Osteocyte (in vitro differentiated cells): ENCODE data around the gene TSPAN10. TPM values are rescaled to one million over a fixed set of nuclear protein-coding genes. Genes with fewer than 3 reads are reported as not detected.

Experiments used
- DNase-seq: peaks from one replicate; pipeline ENCODE4 v3.0.0; 2021; ENCODE audit warnings: mixed read lengths; ENCODE audit not compliant: unreplicated experiment; ENCODE audit errors: extremely low spot score
- H3K27ac Mint-ChIP-seq: one replicate; pipeline ENCODE4 v1.8.0; 2021; ENCODE audit warnings: mild to moderate bottlenecking, mixed read lengths; ENCODE audit not compliant: unreplicated experiment
- H3K27me3 Mint-ChIP-seq: one replicate; pipeline ENCODE4 v1.8.0; 2021; ENCODE audit warnings: mixed read lengths; ENCODE audit not compliant: unreplicated experiment
- H3K36me3 Mint-ChIP-seq: one replicate; pipeline ENCODE4 v1.8.0; 2021; ENCODE audit warnings: mixed read lengths; ENCODE audit not compliant: unreplicated experiment
- H3K4me1 Mint-ChIP-seq: one replicate; pipeline ENCODE4 v1.8.0; 2021; ENCODE audit warnings: mixed read lengths; ENCODE audit not compliant: unreplicated experiment
- H3K4me3 Mint-ChIP-seq: one replicate; pipeline ENCODE4 v1.8.0; 2021; ENCODE audit warnings: mild to moderate bottlenecking, moderate library complexity, mixed read lengths; ENCODE audit not compliant: unreplicated experiment
- H3K9me3 Mint-ChIP-seq: one replicate; pipeline ENCODE4 v1.8.0; 2021; ENCODE audit warnings: mixed read lengths; ENCODE audit not compliant: unreplicated experiment
- total RNA-seq: library from RNA; stranded (reverse); gene quantifications from 2 replicates; pipeline ENCODE4 v1.2.1, GENCODE V29; 2021
- TF ChIP-seq, protein P1 (sequence below): fragments of 200-600 bp; sonication (generic); IDR thresholded peaks from 2 replicates; pipeline ENCODE4 v1.5.0; 2021; ENCODE audit warnings: antibody characterized with exemption, mild to moderate bottlenecking, moderate library complexity

Gene TSPAN10
- total RNA-seq, 1 donor from 2014 or later: 1.6 TPM

- H3K4me1 Mint-ChIP-seq: peaks cover 6% of the 10 kb centered on the region
- no peaks in the 10 kb centered on the region for H3K36me3 Mint-ChIP-seq
- DNase-seq: no peak
- H3K27ac Mint-ChIP-seq: no peak overlapping the region
- H3K9me3 Mint-ChIP-seq: no peaks in the 10 kb centered on the region
- H3K27me3 Mint-ChIP-seq: no peaks in the 10 kb centered on the region
- TF ChIP-seq, protein P1, sequence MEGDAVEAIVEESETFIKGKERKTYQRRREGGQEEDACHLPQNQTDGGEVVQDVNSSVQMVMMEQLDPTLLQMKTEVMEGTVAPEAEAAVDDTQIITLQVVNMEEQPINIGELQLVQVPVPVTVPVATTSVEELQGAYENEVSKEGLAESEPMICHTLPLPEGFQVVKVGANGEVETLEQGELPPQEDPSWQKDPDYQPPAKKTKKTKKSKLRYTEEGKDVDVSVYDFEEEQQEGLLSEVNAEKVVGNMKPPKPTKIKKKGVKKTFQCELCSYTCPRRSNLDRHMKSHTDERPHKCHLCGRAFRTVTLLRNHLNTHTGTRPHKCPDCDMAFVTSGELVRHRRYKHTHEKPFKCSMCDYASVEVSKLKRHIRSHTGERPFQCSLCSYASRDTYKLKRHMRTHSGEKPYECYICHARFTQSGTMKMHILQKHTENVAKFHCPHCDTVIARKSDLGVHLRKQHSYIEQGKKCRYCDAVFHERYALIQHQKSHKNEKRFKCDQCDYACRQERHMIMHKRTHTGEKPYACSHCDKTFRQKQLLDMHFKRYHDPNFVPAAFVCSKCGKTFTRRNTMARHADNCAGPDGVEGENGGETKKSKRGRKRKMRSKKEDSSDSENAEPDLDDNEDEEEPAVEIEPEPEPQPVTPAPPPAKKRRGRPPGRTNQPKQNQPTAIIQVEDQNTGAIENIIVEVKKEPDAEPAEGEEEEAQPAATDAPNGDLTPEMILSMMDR: no peak
- H3K4me3 Mint-ChIP-seq: no peak overlapping the region
Measured at GRCh38 chr17:81647640-81648012, 10.6 kb downstream of the TSPAN10 start.

GRCh38 chr17:81648013-81648706 lies 11.2 kb downstream of the TSPAN10 start:
- TF ChIP-seq, protein P1: no peak
- H3K27ac Mint-ChIP-seq: no peak overlapping the region
- peaks cover 9% of the 10 kb centered on the region for H3K4me1 Mint-ChIP-seq
- H3K9me3 Mint-ChIP-seq: no peaks in the 10 kb centered on the region
- DNase-seq: no peak
- no peaks in the 10 kb centered on the region for H3K27me3 Mint-ChIP-seq
- H3K36me3 Mint-ChIP-seq: no peaks in the 10 kb centered on the region
- H3K4me3 Mint-ChIP-seq: no peak overlapping the region

GRCh38 chr17:81648707-81649085 lies 11.7 kb downstream of the TSPAN10 start:
- TF ChIP-seq, protein P1: no peak
- DNase-seq: no peak
- H3K36me3 Mint-ChIP-seq: no peaks in the 10 kb centered on the region
- H3K27ac Mint-ChIP-seq: no peak overlapping the region
- no peaks in the 10 kb centered on the region for H3K9me3 Mint-ChIP-seq
- H3K4me3 Mint-ChIP-seq: no peak overlapping the region
- peaks cover 13% of the 10 kb centered on the region for H3K4me1 Mint-ChIP-seq
- no peaks in the 10 kb centered on the region for H3K27me3 Mint-ChIP-seq

DNA sequence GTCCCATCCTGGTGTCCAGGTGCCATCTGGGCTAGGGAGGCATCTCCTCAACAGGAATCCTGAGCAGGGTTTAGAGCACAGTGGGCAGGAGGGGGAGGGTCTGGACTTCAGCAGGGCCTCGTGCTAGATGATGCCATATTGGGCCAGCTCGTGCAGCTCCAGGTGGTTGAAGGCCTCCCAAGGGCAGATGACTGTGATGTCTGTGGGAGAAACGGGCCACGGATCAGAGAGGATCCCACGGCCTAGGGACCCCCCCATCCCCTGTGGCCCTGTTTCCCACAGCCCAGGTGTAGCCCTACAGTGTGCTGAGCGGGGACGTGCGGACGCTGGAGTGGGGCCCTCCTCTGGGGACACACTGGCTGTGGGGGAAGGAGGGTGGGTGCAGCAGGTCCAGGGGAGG lies 14.0 kb downstream of the TSPAN10 start:
- Mint-ChIP-seq H3K9me3 (no peaks in the 10 kb centered on the region), H3K27me3 (no peaks in the 10 kb centered on the region), H3K36me3 (no peaks in the 10 kb centered on the region), H3K4me1 (peaks cover 14% of the 10 kb centered on the region), H3K27ac (no peak overlapping the region), H3K4me3 (no peak overlapping the region)
- TF ChIP-seq, protein P1: no peak
- DNase-seq: no peak

DNA sequence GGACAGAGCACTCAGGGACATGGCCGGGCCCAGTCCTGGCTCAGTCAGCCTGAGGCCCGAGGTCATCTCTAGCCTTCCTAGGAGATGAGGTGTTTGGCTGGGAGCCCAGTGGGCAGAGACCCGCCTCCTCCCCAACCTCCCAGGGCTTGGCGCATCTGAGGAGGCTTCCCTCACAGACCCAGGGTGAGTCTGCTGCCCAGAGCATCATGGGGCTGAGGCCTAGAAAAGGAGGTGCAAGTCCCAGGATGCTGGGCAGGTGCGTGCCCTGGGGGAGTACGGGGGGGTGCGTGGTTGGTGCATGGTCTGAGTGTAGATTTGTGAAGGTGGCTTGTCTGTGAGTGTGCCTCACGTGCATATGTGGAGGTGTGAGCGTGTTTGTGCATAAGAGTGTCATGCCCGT lies 14.7 kb downstream of the TSPAN10 start:
- DNase-seq: no peak
- Mint-ChIP-seq H3K36me3 (no peaks in the 10 kb centered on the region), H3K27me3 (no peaks in the 10 kb centered on the region), H3K4me1 (peaks cover 14% of the 10 kb centered on the region), H3K4me3 (no peak overlapping the region), H3K9me3 (no peaks in the 10 kb centered on the region), H3K27ac (peak overlapping the region; percentile 19)
- TF ChIP-seq, protein P1: no peak
